Stimulated activated CD4-positive, alpha-beta T cell treated with anti-CD3 and anti-CD28 coated beads, TNF-alpha, amount 100 ng/mL, for 24 hours (primary cell): ENCODE results near the gene FOXC2.

ENCODE experiments used
- DNase-seq, 3 experiments: peaks; one replicate each; pipeline ENCODE4 v3.0.0-alpha.2; 2020; ENCODE audit warnings: low read depth in 3 of 3

Gene FOXC2

GRCh38 chr16:86556576-86556975, 10.1 kb upstream of the FOXC2 start:
- DNase-seq: no peak

- DNase-seq: no peak
These were observed 9.0 kb upstream of the FOXC2 start for GRCh38 chr16:86557587-86557986.

- no peak for DNase-seq
These were observed 8.1 kb upstream of the FOXC2 start for GRCh38 chr16:86558355-86559193.

- DNase-seq: no peak
These were observed 6.8 kb upstream of the FOXC2 start for GRCh38 chr16:86559802-86560305.

GRCh38 chr16:86562356-86562755, 4.3 kb upstream of the FOXC2 start:
- DNase-seq: no peak

GRCh38 chr16:86563469-86564345, 2.9 kb upstream of the FOXC2 start:
- DNase-seq: peak; percentile 70 to 84 (median 83)

GRCh38 chr16:86565181-86565631, 1.4 kb upstream of the FOXC2 start:
- DNase-seq: no peak

GRCh38 chr16:86565644-86566511, 751 bp upstream of the FOXC2 start:
- no peak for DNase-seq

- DNase-seq: no peak
These were observed 504 bp downstream of the FOXC2 start for GRCh38 chr16:86566966-86567700.

- no peak for DNase-seq
These were observed 1.3 kb downstream of the FOXC2 start for GRCh38 chr16:86567701-86568581.

GRCh38 chr16:86568677-86569623, 2.3 kb downstream of the FOXC2 start:
- no peak for DNase-seq

GRCh38 chr16:86569701-86570447, 3.2 kb downstream of the FOXC2 start:
- DNase-seq: no peak

GRCh38 chr16:86570558-86571529, 4.2 kb downstream of the FOXC2 start:
- no peak for DNase-seq

GRCh38 chr16:86571530-86571915, 4.9 kb downstream of the FOXC2 start:
- no peak for DNase-seq

GRCh38 chr16:86572041-86572521, 5.5 kb downstream of the FOXC2 start:
- no peak for DNase-seq

- DNase-seq: no peak
These were observed 6.0 kb downstream of the FOXC2 start for GRCh38 chr16:86572606-86573005.

- DNase-seq: no peak
These were observed 6.6 kb downstream of the FOXC2 start for GRCh38 chr16:86573215-86573614.
